ENCODE measurements around the gene GAPDH. TPM values are rescaled to one million over a fixed set of nuclear protein-coding genes. Genes with fewer than 3 reads are reported as not detected.
A peak's percentile ranks its signal among the peaks of the same experiment; 100 is the strongest.
"Not testable (repeated sequence)": the region's sequence is repeated elsewhere in the genome, so short reads cannot be mapped to it uniquely, and the experiment has no call there.

GAPDH gene
- total RNA-seq, 4 donors from 2014 or later, result 1,191 to 3,596 (median 1,852) TPM

DNA sequence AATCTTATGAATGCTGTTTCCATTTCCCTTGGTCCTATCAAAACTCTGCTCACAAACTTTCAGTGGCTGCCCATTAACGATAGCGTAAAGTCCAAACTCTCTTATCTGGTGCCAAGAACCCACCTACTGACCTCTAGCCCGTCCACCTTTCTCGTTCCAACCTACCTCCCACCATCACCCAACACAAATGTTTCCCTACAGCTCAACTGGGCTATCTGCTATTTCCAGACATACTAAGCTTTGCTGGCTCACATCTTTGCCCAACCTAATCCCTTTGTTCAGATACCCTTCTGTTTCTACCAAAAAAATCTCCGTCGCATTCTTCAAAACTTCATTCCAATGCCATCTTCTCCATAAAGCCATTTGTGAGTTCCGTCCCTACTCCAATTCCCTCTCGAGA, 41.3 kb downstream of the GAPDH start:
- 88 to 96% methylated on average over 8 of the region's 8 CpGs for WGBS, 2 donors
- no peak overlapping the region for H3K4me3 ChIP-seq (replicated peaks in 1 of 3)
- H3K36me3 ChIP-seq, result peaks cover 92 to 94% of the 10 kb centered on the region in 2 donors
- no peak overlapping the region for H3K27ac ChIP-seq
- no peaks in the 10 kb centered on the region for H3K4me1 ChIP-seq
- no peak for DNase-seq
- H3K27me3 ChIP-seq, result no peaks in the 10 kb centered on the region
- no peaks in the 10 kb centered on the region for H3K9me3 ChIP-seq
- TF ChIP-seq POLR2A (IDR thresholded peaks at IDR 0.05) (no peak), CTCF (IDR thresholded peaks at IDR 0.05) (no peak)
- intact Hi-C loops (cut with DNase I), result no loop called here

- no peak for TF ChIP-seq POLR2A (IDR thresholded peaks at IDR 0.05)
- TF ChIP-seq CTCF (IDR thresholded peaks at IDR 0.05), result no peak
- no peak overlapping the region for H3K4me3 ChIP-seq (replicated peaks in 1 of 3)
- no peaks in the 10 kb centered on the region for H3K27me3 ChIP-seq
- WGBS, 2 donors, result 86% methylated on average over 6 of the region's 6 CpGs
- H3K36me3 ChIP-seq, result peaks cover 94 to 96% of the 10 kb centered on the region in 2 donors
- DNase-seq, result no peak
- H3K4me1 ChIP-seq, result no peaks in the 10 kb centered on the region
- intact Hi-C loops (cut with DNase I), result no loop called here
- H3K9me3 ChIP-seq, result no peaks in the 10 kb centered on the region
- no peak overlapping the region for H3K27ac ChIP-seq
Observed at GRCh38 chr12:6582196-6582595, 47.9 kb downstream of the GAPDH start.

GRCh38 chr12:6582959-6583358, 48.6 kb downstream of the GAPDH start:
- TF ChIP-seq CTCF (IDR thresholded peaks at IDR 0.05), result no peak
- TF ChIP-seq POLR2A (IDR thresholded peaks at IDR 0.05), result no peak
- Histone ChIP-seq H3K4me3 (replicated peaks in 1 of 3) (no peak overlapping the region), H3K36me3 (peaks cover 94 to 96% of the 10 kb centered on the region in 2 donors), H3K27ac (no peak overlapping the region), H3K4me1 (no peaks in the 10 kb centered on the region), H3K27me3 (no peaks in the 10 kb centered on the region), H3K9me3 (no peaks in the 10 kb centered on the region)
- DNase-seq, result no peak
- intact Hi-C loops (cut with DNase I), result no loop called here
- WGBS, 2 donors, result 90 to 91% methylated on average over 12 of the region's 12 CpGs

DNA sequence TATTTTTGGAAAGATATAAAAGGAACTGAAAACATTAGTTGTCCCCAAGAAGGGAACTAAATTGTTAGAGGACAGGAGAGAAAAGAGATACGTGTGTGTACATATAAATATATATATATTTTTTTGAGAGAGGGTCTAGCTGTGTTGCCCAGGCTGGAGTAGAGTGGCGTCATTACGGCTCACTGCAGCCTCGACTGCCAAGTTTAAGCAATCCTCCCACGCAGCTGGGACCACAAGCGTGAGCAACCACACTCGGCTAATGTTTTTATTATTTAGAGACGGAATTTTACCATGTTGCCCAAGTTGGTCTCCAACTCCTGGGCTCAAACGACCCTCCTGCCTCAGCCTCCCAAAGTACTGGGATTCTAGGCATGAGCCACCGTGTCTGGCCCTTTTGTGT, 50.0 kb downstream of the GAPDH start:
- TF ChIP-seq CTCF (IDR thresholded peaks at IDR 0.05) (no peak), POLR2A (IDR thresholded peaks at IDR 0.05) (no peak)
- Histone ChIP-seq H3K9me3 (no peaks in the 10 kb centered on the region), H3K36me3 (peaks cover 94 to 96% of the 10 kb centered on the region in 2 donors), H3K27me3 (no peaks in the 10 kb centered on the region), H3K4me1 (no peaks in the 10 kb centered on the region), H3K27ac (no peak overlapping the region), H3K4me3 (replicated peaks in 1 of 3) (no peak overlapping the region)
- 87 to 91% methylated on average over 10 of the region's 10 CpGs for WGBS, 2 donors
- no peak for DNase-seq
- intact Hi-C loops (cut with DNase I), result no loop called here

DNA sequence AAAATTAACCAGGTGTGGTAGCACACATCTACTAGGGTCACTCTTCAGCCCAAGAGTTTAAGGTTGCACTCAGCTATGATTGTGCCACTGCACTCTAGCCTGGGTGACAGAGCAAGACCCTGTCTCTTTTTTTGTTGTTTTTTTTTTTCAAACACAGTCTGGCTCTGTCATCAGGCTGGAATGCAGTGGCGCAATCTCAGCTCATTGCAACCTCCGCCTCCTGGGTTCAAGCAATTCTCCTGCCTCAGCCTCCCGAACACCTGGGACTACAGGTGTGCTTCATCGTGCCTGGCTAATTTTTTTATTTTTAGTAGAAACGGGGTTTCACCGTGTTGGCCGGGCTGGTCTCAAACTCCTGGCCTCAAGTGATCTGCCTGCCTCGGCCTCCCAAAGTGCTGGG, 52.3 kb downstream of the GAPDH start:
- 90 to 98% methylated on average over 8 of the region's 8 CpGs for WGBS, 2 donors

More for the DNA sequence above, 52.3 kb downstream of the GAPDH start:
- H3K27ac ChIP-seq; intact Hi-C loops (cut with DNase I); H3K27me3 ChIP-seq; H3K4me1 ChIP-seq; DNase-seq; H3K4me3 ChIP-seq (replicated peaks in 1 of 3); H3K9me3 ChIP-seq: not testable (repeated sequence)
- H3K36me3 ChIP-seq, result peaks cover 98 to 99% of the 10 kb centered on the region in 2 donors

Small RNA genes within 50 kb of the gene (small RNA-seq; reads per million reads assigned to genes)
- gene SCARNA11, result 1,102 reads per million, percentile 99 among the genes with 10 or more reads in this experiment

Other genes with a start within 250 kb of the GAPDH start
- 100 to 1,000 TPM in 1 of 4 donors, 10 to 100 TPM in 1, 1 to 10 TPM in 2; 4.0 to 325 (median 14.1) TPM for gene PLEKHG6, start 223.8 kb upstream of the GAPDH start, total RNA-seq
- 100 to 1,000 TPM; 131 to 185 (median 150) TPM for gene TNFRSF1A, start 192.4 kb upstream of the GAPDH start, total RNA-seq
- 100 to 1,000 TPM; 229 to 449 (median 336) TPM for gene SCNN1A, start 159.0 kb upstream of the GAPDH start, total RNA-seq
- gene LTBR, start 150.4 kb upstream of the GAPDH start, total RNA-seq, result 100 to 1,000 TPM; 152 to 215 (median 178) TPM
- 10 to 100 TPM in 1 of 4 donors, 1 to 10 TPM in 3; 2.7 to 10.8 (median 6.4) TPM for gene CD27, start 89.6 kb upstream of the GAPDH start, total RNA-seq
- gene TAPBPL, start 82.5 kb upstream of the GAPDH start, total RNA-seq, result 10 to 100 TPM; 29.3 to 70.1 (median 59.4) TPM
- gene VAMP1, start 63.8 kb upstream of the GAPDH start, total RNA-seq, result 10 to 100 TPM in 3 of 4 donors, 1 to 10 TPM in 1; 7.5 to 25.9 (median 12.8) TPM
- gene MRPL51, start 41.3 kb upstream of the GAPDH start, total RNA-seq, result 10 to 100 TPM; 16.7 to 84.6 (median 46.9) TPM
- gene NCAPD2, start 40.4 kb upstream of the GAPDH start, total RNA-seq, result 10 to 100 TPM; 22.4 to 31.8 (median 28.6) TPM
- gene IFFO1, start 21.5 kb downstream of the GAPDH start, total RNA-seq, result 10 to 100 TPM in 1 of 4 donors, 1 to 10 TPM in 3; 5.0 to 10.2 (median 7.5) TPM
- gene NOP2, start 33.8 kb downstream of the GAPDH start, total RNA-seq, result 10 to 100 TPM; 23.0 to 50.8 (median 35.6) TPM
- 100 to 1,000 TPM; 152 to 337 (median 263) TPM for gene CHD4, start 72.9 kb downstream of the GAPDH start, total RNA-seq
- gene LPAR5, start 101.4 kb downstream of the GAPDH start, total RNA-seq, result 1 to 10 TPM in 3 of 4 donors, under 1 TPM in 1; 0.78 to 8.1 (median 3.5) TPM
- 10 to 100 TPM in 2 of 4 donors, 1 to 10 TPM in 2; 8.9 to 11.4 (median 10.4) TPM for gene ACRBP, start 112.9 kb downstream of the GAPDH start, total RNA-seq
- 10 to 100 TPM; 52.7 to 85.1 (median 67.2) TPM for gene ING4, start 128.6 kb downstream of the GAPDH start, total RNA-seq
- 10 to 100 TPM; 41.9 to 72.8 (median 53.1) TPM for gene ZNF384, start 154.9 kb downstream of the GAPDH start, total RNA-seq
- gene PIANP, start 166.3 kb downstream of the GAPDH start, total RNA-seq, result under 1 TPM in 2 of 4 donors, not detected in 2; 0.11 to 0.39 TPM
- gene COPS7A, start 189.5 kb downstream of the GAPDH start, total RNA-seq, result 10 to 100 TPM; 44.5 to 86.7 (median 63.1) TPM
- 100 to 1,000 TPM; 110 to 253 (median 196) TPM for gene MLF2, start 218.6 kb downstream of the GAPDH start, total RNA-seq
- gene PTMS, start 231.8 kb downstream of the GAPDH start, total RNA-seq, result 100 to 1,000 TPM in 2 of 4 donors, 10 to 100 TPM in 2; 60.0 to 186 (median 103) TPM
- under 1 TPM in 1 of 4 donors, not detected in 3; 0.13 TPM for gene LAG3, start 238.0 kb downstream of the GAPDH start, total RNA-seq

Data from thyroid gland (tissue), 4 donors.